Measurements from ENCODE around the gene EIF2S3. TPM values are rescaled to one million over a fixed set of nuclear protein-coding genes. Genes with fewer than 3 reads are reported as not detected.
"Not testable (repeated sequence)": the region's sequence is repeated elsewhere in the genome, so short reads cannot be mapped to it uniquely, and the experiment has no call there.

Gene EIF2S3
- total and polyA plus RNA-seq, 3 experiments from 2014 or later = 95.6 to 277 (median 259) TPM

- H3K4me1 ChIP-seq (ENCODE audit: insufficient read depth, low read length); POLR2A ChIA-PET; H3K27me3 Mint-ChIP-seq; DNase-seq; CTCF ChIA-PET; H3K4me3 ChIP-seq (ENCODE audit: low read length); H3K4me1 Mint-ChIP-seq; H3K9me3 Mint-ChIP-seq; H3K36me3 Mint-ChIP-seq; H3K27ac ChIP-seq (ENCODE audit: low read depth, low read length); H3K9me3 ChIP-seq (ENCODE audit: low read length); H3K27me3 ChIP-seq (ENCODE audit: insufficient read depth, low read length, poor library complexity, severe bottlenecking); H3K36me3 ChIP-seq (ENCODE audit: insufficient read depth, low read length): not testable (repeated sequence)
- peak overlapping the region in 5 of 7 donors; percentile 39 to 64 (median 46) for H3K4me3 Mint-ChIP-seq
- H3K27ac Mint-ChIP-seq = peak overlapping the region in 3 of 8 donors; percentile 48 to 76 (median 70)
These were observed 4.0 kb upstream of the EIF2S3 start for GRCh38 chrX:24050522-24051318.

- peak overlapping the region in 2 of 8 donors; percentile 99 to 100 for H3K27ac Mint-ChIP-seq
- ChIA-PET POLR2A (interaction anchor here (0.6 to 2.8 kb wide), 11 partner anchors 21 to 410 kb away, joined by 3 to 43 read pairs (median 8); partner anchors contain the start of genes ACOT9, APOO, CXorf58 and KLHL15), CTCF (interaction anchor here (0.8 to 4.6 kb wide), 12 partner anchors 11 to 424 kb away, joined by 3 to 47 read pairs (median 6); partner anchors contain the start of genes APOO, CXorf58, KLHL15 and SAT1)
- H3K36me3 Mint-ChIP-seq = peaks cover 0 to 29% (median 11%) of the 10 kb centered on the region in 3 donors
- H3K36me3 ChIP-seq (ENCODE audit: insufficient read depth, low read length) = no peaks in the 10 kb centered on the region
- no peaks in the 10 kb centered on the region for H3K9me3 ChIP-seq (ENCODE audit: low read length)
- H3K4me1 Mint-ChIP-seq = peaks cover 11 to 21% (median 13%) of the 10 kb centered on the region in 3 donors
- H3K4me3 Mint-ChIP-seq = peak overlapping the region in 1 of 7 donors; percentile 95
- H3K27me3 Mint-ChIP-seq = no peaks in the 10 kb centered on the region
- peak overlapping the region; percentile 90 for H3K27ac ChIP-seq (ENCODE audit: low read depth, low read length)
- H3K4me1 ChIP-seq (ENCODE audit: insufficient read depth, low read length) = peaks cover 7% of the 10 kb centered on the region
- H3K4me3 ChIP-seq (ENCODE audit: low read length) = peak overlapping the region; percentile 90
- H3K9me3 Mint-ChIP-seq = no peaks in the 10 kb centered on the region
- H3K27me3 ChIP-seq (ENCODE audit: insufficient read depth, low read length, poor library complexity, severe bottlenecking) = no peaks in the 10 kb centered on the region
- no peak for DNase-seq
These were observed 244 bp downstream of the EIF2S3 start for GRCh38 chrX:24055043-24055356.

- no peaks in the 10 kb centered on the region for H3K27me3 Mint-ChIP-seq
- ChIA-PET CTCF (no interaction called here), POLR2A (no interaction called here)
- no peak for DNase-seq
- no peak overlapping the region for H3K4me3 Mint-ChIP-seq
- peaks cover 9 to 58% (median 22%) of the 10 kb centered on the region in 3 donors for H3K36me3 Mint-ChIP-seq
- H3K9me3 Mint-ChIP-seq = no peaks in the 10 kb centered on the region
- H3K4me1 Mint-ChIP-seq = peaks cover 3 to 24% (median 8%) of the 10 kb centered on the region in 3 donors
- H3K4me3 ChIP-seq (ENCODE audit: low read length) = no peak overlapping the region
- no peaks in the 10 kb centered on the region for H3K36me3 ChIP-seq (ENCODE audit: insufficient read depth, low read length)
- no peak overlapping the region for H3K27ac ChIP-seq (ENCODE audit: low read depth, low read length)
- no peaks in the 10 kb centered on the region for H3K27me3 ChIP-seq (ENCODE audit: insufficient read depth, low read length, poor library complexity, severe bottlenecking)
- no peaks in the 10 kb centered on the region for H3K9me3 ChIP-seq (ENCODE audit: low read length)
- H3K4me1 ChIP-seq (ENCODE audit: insufficient read depth, low read length) = no peaks in the 10 kb centered on the region
- no peak overlapping the region for H3K27ac Mint-ChIP-seq
These were observed 8.7 kb downstream of the EIF2S3 start for GRCh38 chrX:24063488-24063887.

GRCh38 chrX:24069877-24070276, 15.1 kb downstream of the EIF2S3 start:
- Histone ChIP-seq H3K27ac (ENCODE audit: low read depth, low read length) (no peak overlapping the region), H3K9me3 (ENCODE audit: low read length) (no peaks in the 10 kb centered on the region), H3K27me3 (ENCODE audit: insufficient read depth, low read length, poor library complexity, severe bottlenecking) (no peaks in the 10 kb centered on the region), H3K36me3 (ENCODE audit: insufficient read depth, low read length) (peaks cover 15% of the 10 kb centered on the region), H3K4me1 (ENCODE audit: insufficient read depth, low read length) (no peaks in the 10 kb centered on the region), H3K4me3 (ENCODE audit: low read length) (no peak overlapping the region)
- H3K27me3 Mint-ChIP-seq = no peaks in the 10 kb centered on the region
- ChIA-PET CTCF (no interaction called here), POLR2A (interaction anchor here (0.7 kb wide), 1 partner anchor 91 kb away, joined by 3 read pairs; no protein-coding TSS in a partner anchor)
- peak overlapping the region in 2 of 8 donors; percentile 41 to 47 for H3K27ac Mint-ChIP-seq
- H3K9me3 Mint-ChIP-seq = no peaks in the 10 kb centered on the region
- no peak overlapping the region for H3K4me3 Mint-ChIP-seq
- peaks cover 0 to 3% (median 2%) of the 10 kb centered on the region in 3 donors for H3K4me1 Mint-ChIP-seq
- H3K36me3 Mint-ChIP-seq = peaks cover 13 to 63% (median 24%) of the 10 kb centered on the region in 3 donors
- DNase-seq = no peak

GRCh38 chrX:24079411-24079810, 24.7 kb downstream of the EIF2S3 start:
- Histone ChIP-seq H3K4me1 (ENCODE audit: insufficient read depth, low read length) (no peaks in the 10 kb centered on the region), H3K4me3 (ENCODE audit: low read length) (no peak overlapping the region), H3K36me3 (ENCODE audit: insufficient read depth, low read length) (peaks cover under 1% of the 10 kb centered on the region), H3K9me3 (ENCODE audit: low read length) (no peaks in the 10 kb centered on the region), H3K27ac (ENCODE audit: low read depth, low read length) (no peak overlapping the region), H3K27me3 (ENCODE audit: insufficient read depth, low read length, poor library complexity, severe bottlenecking) (no peaks in the 10 kb centered on the region)
- no peaks in the 10 kb centered on the region for H3K9me3 Mint-ChIP-seq
- peak overlapping the region in 2 of 8 donors; percentile 45 to 66 for H3K27ac Mint-ChIP-seq
- H3K36me3 Mint-ChIP-seq = peaks cover 4 to 32% (median 18%) of the 10 kb centered on the region in 3 donors
- ChIA-PET POLR2A (no interaction called here), CTCF (no interaction called here)
- H3K4me1 Mint-ChIP-seq = peaks cover 3 to 12% (median 7%) of the 10 kb centered on the region in 3 donors
- DNase-seq = no peak
- no peaks in the 10 kb centered on the region for H3K27me3 Mint-ChIP-seq
- H3K4me3 Mint-ChIP-seq = no peak overlapping the region

GRCh38 chrX:24080245-24080644, 25.5 kb downstream of the EIF2S3 start:
- H3K4me3 Mint-ChIP-seq, DNase-seq, POLR2A ChIA-PET: not testable (repeated sequence)

GRCh38 chrX:24080704-24081103, 25.9 kb downstream of the EIF2S3 start:
- Histone ChIP-seq H3K27ac (ENCODE audit: low read depth, low read length) (no peak overlapping the region), H3K4me3 (ENCODE audit: low read length) (no peak overlapping the region), H3K9me3 (ENCODE audit: low read length) (no peaks in the 10 kb centered on the region), H3K36me3 (ENCODE audit: insufficient read depth, low read length) (no peaks in the 10 kb centered on the region), H3K4me1 (ENCODE audit: insufficient read depth, low read length) (no peaks in the 10 kb centered on the region), H3K27me3 (ENCODE audit: insufficient read depth, low read length, poor library complexity, severe bottlenecking) (no peaks in the 10 kb centered on the region)
- Mint-ChIP-seq H3K4me3 (no peak overlapping the region), H3K4me1 (peaks cover 3 to 12% (median 7%) of the 10 kb centered on the region in 3 donors), H3K27ac (peak overlapping the region in 4 of 8 donors; percentile 0 to 23 (median 6)), H3K9me3 (no peaks in the 10 kb centered on the region), H3K27me3 (no peaks in the 10 kb centered on the region), H3K36me3 (peaks cover 4 to 23% (median 16%) of the 10 kb centered on the region in 3 donors)
- DNase-seq = no peak
- ChIA-PET CTCF (no interaction called here), POLR2A (no interaction called here)

More at GRCh38 chrX:24080245-24080644, 25.5 kb downstream of the EIF2S3 start:
- CTCF ChIA-PET; H3K36me3 ChIP-seq (ENCODE audit: insufficient read depth, low read length); H3K27me3 Mint-ChIP-seq; H3K27ac ChIP-seq (ENCODE audit: low read depth, low read length); H3K27me3 ChIP-seq (ENCODE audit: insufficient read depth, low read length, poor library complexity, severe bottlenecking); H3K4me1 ChIP-seq (ENCODE audit: insufficient read depth, low read length); H3K9me3 Mint-ChIP-seq; H3K4me3 ChIP-seq (ENCODE audit: low read length); H3K9me3 ChIP-seq (ENCODE audit: low read length): not testable (repeated sequence)
- Mint-ChIP-seq H3K4me1 (peaks cover 3 to 12% (median 7%) of the 10 kb centered on the region in 3 donors), H3K36me3 (peaks cover 4 to 27% (median 16%) of the 10 kb centered on the region in 3 donors), H3K27ac (peak overlapping the region in 1 of 8 donors; percentile 0)

- no peak overlapping the region for H3K4me3 ChIP-seq (ENCODE audit: low read length)
- peaks cover under 1 to 15% (median 9%) of the 10 kb centered on the region in 3 donors for H3K36me3 Mint-ChIP-seq
- DNase-seq = peak; percentile 15 to 56 (median 32)
- H3K27me3 ChIP-seq (ENCODE audit: insufficient read depth, low read length, poor library complexity, severe bottlenecking) = no peaks in the 10 kb centered on the region
- H3K9me3 ChIP-seq (ENCODE audit: low read length) = no peaks in the 10 kb centered on the region
- ChIA-PET CTCF (interaction anchor here (0.7 to 1.5 kb wide), 2 partner anchors 161 to 419 kb away, joined by 3 read pairs; no protein-coding TSS in a partner anchor), POLR2A (interaction anchor here (0.7 kb wide), 1 partner anchor 175 kb away, joined by 4 read pairs; no protein-coding TSS in a partner anchor)
- no peaks in the 10 kb centered on the region for H3K27me3 Mint-ChIP-seq
- no peaks in the 10 kb centered on the region for H3K36me3 ChIP-seq (ENCODE audit: insufficient read depth, low read length)
- H3K4me1 ChIP-seq (ENCODE audit: insufficient read depth, low read length) = no peaks in the 10 kb centered on the region
- H3K27ac ChIP-seq (ENCODE audit: low read depth, low read length) = no peak overlapping the region
- H3K4me3 Mint-ChIP-seq = no peak overlapping the region
- no peaks in the 10 kb centered on the region for H3K9me3 Mint-ChIP-seq
- H3K27ac Mint-ChIP-seq = no peak overlapping the region
- H3K4me1 Mint-ChIP-seq = peaks cover 3 to 12% (median 7%) of the 10 kb centered on the region in 3 donors
These were observed 27.0 kb downstream of the EIF2S3 start for GRCh38 chrX:24081661-24082154.

All from CD8-positive, alpha-beta memory T cell (primary cell).